HCT116 (cell line): ENCODE data around the gene SETD3. TPM values are rescaled to one million over a fixed set of nuclear protein-coding genes. Genes with fewer than 3 reads are reported as not detected.

Experiments
- ATAC-seq: fragments of 200-7000 bp; cut with Tn5 transposase; 2 replicates; pipeline ENCODE4 v1.9.1; 2020; ENCODE audit warnings: mild to moderate bottlenecking, moderate library complexity
- BruUV-seq: library from RNA; stranded (reverse); fragments of 400-500 nt; replicated peaks from 2 replicates; lab custom pipeline; 2021; lab: Mats Ljungman, UMichigan
- CTCF ChIA-PET: fragments of 300-600 bp; sonication (Branson Sonifier 250); formaldehyde crosslinking; loops from one replicate; lab custom pipeline; 2021; ENCODE audit warnings: antibody characterized with exemption; lab: Charles Lee
- POLR2A ChIA-PET: fragments of 300-600, 350-600 bp; sonication (Branson Sonifier 250); formaldehyde crosslinking; loops from one replicate; lab custom pipeline; 2021; ENCODE audit warnings: antibody characterized with exemption; lab: Charles Lee
- RAD21 ChIA-PET, 2 experiments: fragments of 300-600 bp; sonication (Branson Sonifier 250); formaldehyde crosslinking; loops; one replicate each; lab custom pipeline; 2023; ENCODE audit warnings: low total read pairs in 2 of 2; ENCODE audit not compliant: uncharacterized antibody in 2 of 2, unreplicated experiment in 2 of 2, low non-redundant PET in 1 of 2; lab: Charles Lee
- DNase-seq: peaks from one replicate; pipeline ENCODE4 v3.0.0-alpha.2; 2010; ENCODE audit warnings: low read depth, low spot score
- H2AFZ ChIP-seq: fragments of 200-600 bp; shearing (Covaris generic), sonication (generic); 2 replicates; pipeline ENCODE4 v1.6.1; 2017; ENCODE audit warnings: low read depth, mixed run types, mixed read lengths, antibody characterized with exemption, low read length; ENCODE audit not compliant: poor library complexity, severe bottlenecking
- H3K27ac ChIP-seq: 2 replicates; pipeline ENCODE4 v1.5.1; 2012; ENCODE audit warnings: low read depth, low read length
- H3K27me3 ChIP-seq: fragments of 200-600 bp; sonication (generic); 2 replicates; pipeline ENCODE4 v1.6.1; 2016; ENCODE audit warnings: mixed run types, low read length, mixed read lengths; ENCODE audit not compliant: insufficient read depth
- H3K36me3 ChIP-seq, 2 experiments: fragments of 200-500 bp in 1 of 2; fragments of 200-600 bp in 1 of 2; sonication (Bioruptor generic) in 1 of 2; sonication (generic) in 1 of 2; 2 replicates each; pipeline versions ENCODE4 v1.5.1 to v1.6.1; 2014 to 2016; ENCODE audit warnings: low read length in 2 of 2, inconsistent platforms in 1 of 2, mixed read lengths in 1 of 2, mixed run types in 1 of 2; ENCODE audit not compliant: insufficient read depth in 2 of 2, control insufficient read depth in 1 of 2
- H3K4me1 ChIP-seq, 2 experiments: fragments of 200-600 bp in 1 of 2; sonication (generic) in 1 of 2; 2 replicates each; pipeline versions ENCODE4 v1.5.1 to v1.6.1; 2012 to 2017; ENCODE audit warnings: low read length in 2 of 2, inconsistent platforms in 1 of 2, mild to moderate bottlenecking in 1 of 2, mixed read lengths in 1 of 2, mixed run types in 1 of 2, moderate library complexity in 1 of 2; ENCODE audit not compliant: insufficient read depth in 2 of 2, control insufficient read depth in 1 of 2
- H3K4me2 ChIP-seq: fragments of 200-600 bp; sonication (generic); 2 replicates; pipeline ENCODE4 v1.6.1; 2017; ENCODE audit warnings: mixed run types, low read length, mixed read lengths
- H3K4me3 ChIP-seq, 2 experiments: fragments of 200-600 bp in 1 of 2; sonication (generic) in 1 of 2; replicated peaks in 1 of 2; 2 replicates each; pipeline ENCODE4 v1.5.1; 2011 to 2016; ENCODE audit warnings: low read length in 2 of 2, control low read depth in 1 of 2, low read depth in 1 of 2, mild to moderate bottlenecking in 1 of 2, mixed read lengths in 1 of 2, mixed run types in 1 of 2
- H3K79me2 ChIP-seq: fragments of 200-600 bp; sonication (generic); 2 replicates; pipeline ENCODE4 v1.6.1; 2017; ENCODE audit warnings: mild to moderate bottlenecking, mixed run types, low read length, moderate library complexity, mixed read lengths; ENCODE audit not compliant: insufficient read depth
- H3K9ac ChIP-seq: fragments of 200-600 bp; sonication (generic); 2 replicates; pipeline ENCODE4 v1.6.1; 2016; ENCODE audit warnings: low read length, mixed read lengths
- H3K9me2 ChIP-seq: fragments of 200-600 bp; sonication (generic), shearing (Covaris generic); 2 replicates; pipeline ENCODE4 v1.6.1; 2017; ENCODE audit warnings: mixed run types, mild to moderate bottlenecking, moderate library complexity; ENCODE audit not compliant: insufficient read depth
- H3K9me3 ChIP-seq, 2 experiments: fragments of 200-500 bp in 1 of 2; fragments of 200-600 bp in 1 of 2; sonication (Bioruptor generic) in 1 of 2; sonication (generic) in 1 of 2; 2 replicates each; pipeline ENCODE4 v1.6.1; 2014 to 2017; ENCODE audit warnings: low read length in 2 of 2, mixed read lengths in 2 of 2, inconsistent platforms in 1 of 2, low read depth in 1 of 2, mild to moderate bottlenecking in 1 of 2, mixed run types in 1 of 2, moderate library complexity in 1 of 2; ENCODE audit not compliant: control insufficient read depth in 1 of 2, insufficient read depth in 1 of 2
- H4K20me1 ChIP-seq: fragments of 200-600 bp; sonication (generic), shearing (Covaris generic); 2 replicates; pipeline ENCODE4 v1.6.1; 2017; ENCODE audit warnings: mixed run types, mild to moderate bottlenecking, moderate library complexity; ENCODE audit not compliant: insufficient read depth
- SRF ChIP-seq: IDR thresholded peaks from 2 replicates; pipeline ENCODE4 v1.6.1; 2012; ENCODE audit warnings: low read depth
- YY1 ChIP-seq: IDR thresholded peaks from 2 replicates; pipeline ENCODE4 v1.6.1; 2011; ENCODE audit warnings: low read length, low read depth, moderate library complexity, mild to moderate bottlenecking; ENCODE audit not compliant: insufficient replicate concordance; ENCODE audit errors: extremely low read depth
- intact Hi-C: fragments of 100-400 bp; cut with micrococcal nuclease; formaldehyde crosslinking; loops from 2 replicates; pipeline ENCODE4 v1.10.0; 2022
- total RNA-seq: library from RNA; stranded (reverse); gene quantifications from one replicate; pipeline ENCODE4 v1.2.1, GENCODE V29; 2021; ENCODE audit not compliant: unreplicated experiment
- TF ChIP-seq, protein P1 (sequence below): IDR thresholded peaks from 2 replicates; pipeline ENCODE4 v1.6.1; 2011; ENCODE audit warnings: mild to moderate bottlenecking, low read length, moderate library complexity; ENCODE audit not compliant: insufficient replicate concordance; ENCODE audit errors: extremely low read depth

Gene SETD3
- total RNA-seq, 1 experiment from 2014 or later = 46.6 TPM

DNA sequence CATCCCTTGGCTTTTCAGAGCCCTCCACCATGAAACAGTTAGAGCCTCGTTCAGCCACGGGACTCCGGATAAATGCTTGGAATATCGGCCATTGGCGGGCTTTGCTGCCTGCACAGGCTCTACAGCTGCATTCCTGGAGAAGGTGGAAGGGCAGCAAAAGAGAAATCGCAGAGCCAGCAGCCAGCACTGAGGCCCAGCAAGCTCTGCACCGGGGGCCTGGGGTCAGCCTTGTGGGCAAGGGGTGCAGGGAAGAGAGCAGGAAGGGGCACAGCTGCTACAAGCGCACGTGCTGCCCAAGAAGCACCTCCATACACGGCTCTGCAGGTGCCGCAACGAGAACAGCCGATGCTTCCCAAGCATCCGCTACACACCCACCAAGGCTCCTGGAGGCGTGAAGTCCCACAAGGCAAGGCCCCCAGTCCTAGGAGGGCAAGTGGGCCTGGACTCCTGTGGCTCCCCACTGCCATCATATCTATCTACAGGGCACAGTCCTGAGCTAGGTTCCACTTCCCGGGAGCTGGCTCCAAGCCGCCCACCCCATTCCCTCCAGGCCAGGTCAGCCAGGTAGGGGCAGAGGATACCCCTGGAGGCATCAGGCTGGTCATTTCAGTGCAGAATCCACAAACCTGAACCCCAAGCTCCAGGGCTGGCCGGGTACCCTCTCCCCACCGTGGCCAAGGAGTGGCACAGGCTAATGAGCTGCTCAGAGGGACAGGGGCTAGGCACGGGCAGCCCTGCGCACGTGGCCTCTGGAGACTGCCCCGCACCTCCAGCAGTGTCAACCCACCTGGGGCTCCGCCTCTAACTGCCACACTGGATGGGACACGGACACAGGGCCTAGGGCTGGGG, 40.7 kb upstream of the SETD3 start:
- CTCF ChIA-PET = interaction anchor here (1.2 kb wide), 1 partner anchor 163 kb away, joined by 3 read pairs; the partner anchor contains the start of gene CYP46A1
- H3K27ac ChIP-seq = no peak overlapping the region

DNA sequence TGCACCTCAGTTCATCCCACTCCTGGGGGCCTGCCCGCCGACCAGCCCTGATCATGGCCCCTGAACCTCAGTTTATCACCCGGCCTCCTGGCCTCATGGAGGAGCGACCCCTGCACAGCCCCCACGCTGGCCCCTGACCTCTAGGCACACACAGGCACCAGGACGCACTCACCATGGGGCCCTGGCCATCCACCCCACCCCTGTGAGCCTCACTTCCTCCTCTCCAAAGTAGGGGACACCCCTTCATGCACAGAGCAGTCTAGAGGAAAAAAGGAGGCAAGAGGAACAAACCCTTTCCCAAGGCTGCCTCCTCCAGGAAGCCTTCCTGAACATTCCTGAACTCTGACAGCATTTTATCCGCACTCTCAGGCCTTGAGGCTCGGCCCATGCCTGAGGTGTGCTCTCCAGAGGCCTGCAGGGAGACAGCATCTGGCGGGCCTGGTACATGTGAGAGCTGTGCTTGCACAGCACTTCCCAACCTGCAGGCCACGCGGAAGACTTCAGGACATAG, 40.0 kb upstream of the SETD3 start:
- no TSS peak for BruUV-seq
- POLR2A ChIA-PET = no interaction called here
- RAD21 ChIA-PET = no interaction called here
- Histone ChIP-seq H3K4me2 (no peak overlapping the region), H3K9me2 (no peaks in the 10 kb centered on the region), H3K4me1 (peaks cover 0 to 6% of the 10 kb centered on the region in 2 experiments; a peak in 2 of 4 replicates), H3K27ac (no peak overlapping the region), H3K36me3 (no peaks in the 10 kb centered on the region), H2AFZ (no peak overlapping the region), H3K4me3 (no peak overlapping the region)
- CTCF ChIA-PET = no interaction called here
- DNase-seq = no peak
- TF ChIP-seq, protein P1, sequence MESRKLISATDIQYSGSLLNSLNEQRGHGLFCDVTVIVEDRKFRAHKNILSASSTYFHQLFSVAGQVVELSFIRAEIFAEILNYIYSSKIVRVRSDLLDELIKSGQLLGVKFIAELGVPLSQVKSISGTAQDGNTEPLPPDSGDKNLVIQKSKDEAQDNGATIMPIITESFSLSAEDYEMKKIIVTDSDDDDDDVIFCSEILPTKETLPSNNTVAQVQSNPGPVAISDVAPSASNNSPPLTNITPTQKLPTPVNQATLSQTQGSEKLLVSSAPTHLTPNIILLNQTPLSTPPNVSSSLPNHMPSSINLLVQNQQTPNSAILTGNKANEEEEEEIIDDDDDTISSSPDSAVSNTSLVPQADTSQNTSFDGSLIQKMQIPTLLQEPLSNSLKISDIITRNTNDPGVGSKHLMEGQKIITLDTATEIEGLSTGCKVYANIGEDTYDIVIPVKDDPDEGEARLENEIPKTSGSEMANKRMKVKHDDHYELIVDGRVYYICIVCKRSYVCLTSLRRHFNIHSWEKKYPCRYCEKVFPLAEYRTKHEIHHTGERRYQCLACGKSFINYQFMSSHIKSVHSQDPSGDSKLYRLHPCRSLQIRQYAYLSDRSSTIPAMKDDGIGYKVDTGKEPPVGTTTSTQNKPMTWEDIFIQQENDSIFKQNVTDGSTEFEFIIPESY = no peak
- TF ChIP-seq SRF (no peak), YY1 (no peak)
- TF ChIP-seq, all 23 proteins: peak for 0
- H3K9ac ChIP-seq = no peak overlapping the region
- H3K9me3 ChIP-seq = no peaks in the 10 kb centered on the region
- no peaks in the 10 kb centered on the region for H3K27me3 ChIP-seq
- intact Hi-C loops = loop anchor here (10.0 kb wide), 1 partner anchor 424 kb away; no protein-coding TSS in a partner anchor
- no peak for ATAC-seq
- H4K20me1 ChIP-seq = no peaks in the 10 kb centered on the region
- peaks cover 7% of the 10 kb centered on the region; the same call in 1 of the 2 replicates for H3K79me2 ChIP-seq

More for the DNA sequence above, 40.7 kb upstream of the SETD3 start:
- H3K9me3 ChIP-seq = no peaks in the 10 kb centered on the region
- H3K9ac ChIP-seq = no peak overlapping the region
- ChIA-PET RAD21 (interaction anchor here in 1 of 2 experiments (0.5 kb wide), 1 partner anchor 437 kb away, joined by 3 read pairs; no protein-coding TSS in a partner anchor), POLR2A (no interaction called here)
- no peak overlapping the region for H3K4me3 ChIP-seq
- no peaks in the 10 kb centered on the region for H4K20me1 ChIP-seq
- no peaks in the 10 kb centered on the region for H3K36me3 ChIP-seq
- peaks cover 7% of the 10 kb centered on the region; the same call in 1 of the 2 replicates for H3K79me2 ChIP-seq
- TF ChIP-seq, protein P1 = no peak
- TF ChIP-seq, all 23 proteins: peak for 0
- Histone ChIP-seq H3K27me3 (no peaks in the 10 kb centered on the region), H3K9me2 (no peaks in the 10 kb centered on the region), H3K4me1 (peaks cover 0 to 6% of the 10 kb centered on the region in 2 experiments; a peak in 2 of 4 replicates), H2AFZ (no peak overlapping the region), H3K4me2 (no peak overlapping the region)
- no TSS peak for BruUV-seq
- no peak for ATAC-seq
- DNase-seq = no peak
- intact Hi-C loops = loop anchor here (10.0 kb wide), 1 partner anchor 423 kb away; no protein-coding TSS in a partner anchor
